Neural progenitor cell (in vitro differentiated cells): Measurements from ENCODE around the gene SOBP.

Experiments
- EZH2 ChIP-seq: fragments of 200-600 bp; sonication (generic); IDR thresholded peaks from 2 replicates; pipeline ENCODE4 v1.6.1; 2017; ENCODE audit warnings: antibody characterized with exemption, mild to moderate bottlenecking, moderate library complexity
- EZH2phosphoT487 ChIP-seq: fragments of 200-600 bp; sonication (generic); IDR thresholded peaks from 2 replicates; pipeline ENCODE4 v1.6.1; 2017; ENCODE audit warnings: antibody characterized with exemption

DNA sequence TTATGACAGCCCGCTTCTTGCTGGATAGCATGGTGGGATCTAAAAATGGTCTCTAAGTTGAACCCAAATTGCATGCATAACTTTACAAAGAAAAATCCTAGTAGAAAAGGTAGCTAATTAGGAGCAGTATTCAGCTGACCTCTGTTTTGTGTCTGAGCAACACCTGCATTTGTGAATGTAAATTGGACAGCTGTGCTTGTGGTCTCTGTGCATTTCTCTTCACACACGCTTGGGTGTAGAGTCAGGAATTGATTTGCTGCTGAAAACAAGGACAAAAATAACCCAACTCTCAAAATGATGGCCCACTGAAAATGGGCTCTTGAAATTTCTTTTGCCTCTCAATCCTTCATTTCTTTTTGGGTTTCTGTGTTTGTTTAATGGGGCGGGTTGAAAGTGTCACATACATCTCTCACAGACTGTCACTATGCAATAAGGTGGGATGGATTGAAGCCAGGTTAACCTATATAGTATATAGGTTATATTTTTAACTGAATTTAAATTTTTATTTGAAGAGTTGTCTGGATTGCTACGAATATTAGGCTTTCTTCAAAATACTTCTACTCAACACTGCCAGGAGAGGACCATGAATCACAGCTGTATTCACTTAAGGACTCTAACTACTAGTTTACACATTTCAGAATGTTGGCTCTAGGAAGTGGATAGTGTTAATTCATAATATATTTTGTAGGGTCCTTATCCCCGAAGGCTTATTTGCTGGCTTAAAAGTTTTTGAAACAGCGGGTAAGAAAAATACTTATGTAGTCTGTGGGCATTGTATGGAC, 46.5 kb downstream of the SOBP start:
- TF ChIP-seq EZH2phosphoT487, result no peak
- no peak for TF ChIP-seq EZH2
